GM21447 (cell line): Measurements from ENCODE around the gene CSF2RB.

Experiments
- ATAC-seq: cut with Tn5 transposase; IDR thresholded peaks from one replicate; pipeline ENCODE4 v1.9.1; 2021; ENCODE audit not compliant: unreplicated experiment

Gene CSF2RB

GRCh38 chr22:36934418-36935312 lies 21.2 kb downstream of the CSF2RB start:
- no peak for ATAC-seq

- no peak for ATAC-seq
These were observed 21.8 kb downstream of the CSF2RB start for GRCh38 chr22:36935313-36935610.

GRCh38 chr22:36935694-36936093 lies 22.3 kb downstream of the CSF2RB start:
- ATAC-seq, result no peak

GRCh38 chr22:36936362-36937116 lies 23.1 kb downstream of the CSF2RB start:
- ATAC-seq, result no peak

- ATAC-seq, result no peak
These were observed 24.0 kb downstream of the CSF2RB start for GRCh38 chr22:36937319-36938027.

- ATAC-seq, result no peak
These were observed 24.6 kb downstream of the CSF2RB start for GRCh38 chr22:36938028-36938425.

- no peak for ATAC-seq
These were observed 25.5 kb downstream of the CSF2RB start for GRCh38 chr22:36938886-36939285.

- ATAC-seq, result no peak
These were observed 27.2 kb downstream of the CSF2RB start for GRCh38 chr22:36940676-36941075.

GRCh38 chr22:36942556-36942955 lies 29.1 kb downstream of the CSF2RB start:
- no peak for ATAC-seq

GRCh38 chr22:36946421-36947158 lies 33.2 kb downstream of the CSF2RB start:
- ATAC-seq, result no peak

GRCh38 chr22:36948273-36949225 lies 35.1 kb downstream of the CSF2RB start:
- no peak for ATAC-seq

- no peak for ATAC-seq
These were observed 37.6 kb downstream of the CSF2RB start for GRCh38 chr22:36950797-36951590.

- ATAC-seq, result no peak
These were observed 38.3 kb downstream of the CSF2RB start for GRCh38 chr22:36951746-36952145.

GRCh38 chr22:36953239-36954080 lies 40.0 kb downstream of the CSF2RB start:
- no peak for ATAC-seq

GRCh38 chr22:36954251-36955014 lies 41.0 kb downstream of the CSF2RB start:
- no peak for ATAC-seq

GRCh38 chr22:36955691-36956090 lies 42.3 kb downstream of the CSF2RB start:
- no peak for ATAC-seq

GRCh38 chr22:36958366-36958765 lies 44.9 kb downstream of the CSF2RB start:
- no peak for ATAC-seq
